ENCODE data around the gene ABCG1.
A peak's percentile ranks its signal among the peaks of the same experiment; 100 is the strongest.

ABCG1 gene

GRCh38 chr21:42215942-42216725 lies 2.8 kb upstream of the ABCG1 start:
- DNase-seq: no peak

- DNase-seq: no peak
Observed at GRCh38 chr21:42216726-42217572, 2.0 kb upstream of the ABCG1 start.

- no peak for DNase-seq
Observed at GRCh38 chr21:42219606-42220137, 732 bp downstream of the ABCG1 start.

- peak; percentile 88 for DNase-seq
Observed at GRCh38 chr21:42220138-42220701, 1.3 kb downstream of the ABCG1 start.

GRCh38 chr21:42221581-42222345 lies 2.8 kb downstream of the ABCG1 start:
- no peak for DNase-seq

- no peak for DNase-seq
Observed at GRCh38 chr21:42222386-42222785, 3.4 kb downstream of the ABCG1 start.

- no peak for DNase-seq
Observed at GRCh38 chr21:42222821-42223390, 4.0 kb downstream of the ABCG1 start.

GRCh38 chr21:42223826-42224575 lies 5.1 kb downstream of the ABCG1 start:
- no peak for DNase-seq

GRCh38 chr21:42225042-42225441 lies 6.1 kb downstream of the ABCG1 start:
- DNase-seq: no peak

GRCh38 chr21:42225571-42226155 lies 6.7 kb downstream of the ABCG1 start:
- no peak for DNase-seq

- no peak for DNase-seq
Observed at GRCh38 chr21:42226626-42227025, 7.7 kb downstream of the ABCG1 start.

GRCh38 chr21:42227909-42228708 lies 9.2 kb downstream of the ABCG1 start:
- DNase-seq: peak; percentile 95

GRCh38 chr21:42228709-42229220 lies 9.8 kb downstream of the ABCG1 start:
- no peak for DNase-seq

GRCh38 chr21:42229676-42230075 lies 10.7 kb downstream of the ABCG1 start:
- no peak for DNase-seq

- DNase-seq: no peak
Observed at GRCh38 chr21:42230178-42230577, 11.2 kb downstream of the ABCG1 start.

- no peak for DNase-seq
Observed at GRCh38 chr21:42230636-42231035, 11.7 kb downstream of the ABCG1 start.

- no peak for DNase-seq
Observed at GRCh38 chr21:42231756-42232155, 12.8 kb downstream of the ABCG1 start.

GRCh38 chr21:42232176-42232825 lies 13.4 kb downstream of the ABCG1 start:
- DNase-seq: peak; percentile 29
